DMS79 treated with DMSO at 0.1 percent for 48 hours (cell line): ENCODE results near the gene ARHGEF28.

ENCODE experiments used
- DNase-seq: peaks from one replicate; lab custom pipeline; 2025; lab: John Stamatoyannopoulos, UW

The ARHGEF28 gene

GRCh38 chr5:73857446-73857845, 231.4 kb downstream of the ARHGEF28 start:
- DNase-seq = no peak

- DNase-seq = no peak
Measured at GRCh38 chr5:73858054-73858453, 232.1 kb downstream of the ARHGEF28 start.

GRCh38 chr5:73858776-73859175, 232.8 kb downstream of the ARHGEF28 start:
- no peak for DNase-seq

- no peak for DNase-seq
Measured at GRCh38 chr5:73859696-73860095, 233.7 kb downstream of the ARHGEF28 start.

GRCh38 chr5:73861313-73861988, 235.5 kb downstream of the ARHGEF28 start:
- no peak for DNase-seq

GRCh38 chr5:73862796-73863195, 236.8 kb downstream of the ARHGEF28 start:
- DNase-seq = no peak

GRCh38 chr5:73863876-73864275, 237.9 kb downstream of the ARHGEF28 start:
- DNase-seq = no peak

- DNase-seq = no peak
Measured at GRCh38 chr5:73865315-73865714, 239.3 kb downstream of the ARHGEF28 start.

GRCh38 chr5:73867345-73868335, 241.6 kb downstream of the ARHGEF28 start:
- DNase-seq = no peak

GRCh38 chr5:73883646-73884045, 257.6 kb downstream of the ARHGEF28 start:
- no peak for DNase-seq

GRCh38 chr5:73887688-73888087, 261.7 kb downstream of the ARHGEF28 start:
- DNase-seq = no peak

GRCh38 chr5:73890569-73890968, 264.6 kb downstream of the ARHGEF28 start:
- no peak for DNase-seq

GRCh38 chr5:73892218-73892617, 266.2 kb downstream of the ARHGEF28 start:
- no peak for DNase-seq

GRCh38 chr5:73892806-73893205, 266.8 kb downstream of the ARHGEF28 start:
- DNase-seq = no peak

GRCh38 chr5:73893813-73894212, 267.8 kb downstream of the ARHGEF28 start:
- no peak for DNase-seq

GRCh38 chr5:73894860-73895259, 268.9 kb downstream of the ARHGEF28 start:
- DNase-seq = no peak

GRCh38 chr5:73895471-73895870, 269.5 kb downstream of the ARHGEF28 start:
- no peak for DNase-seq

GRCh38 chr5:73896097-73896496, 270.1 kb downstream of the ARHGEF28 start:
- no peak for DNase-seq

GRCh38 chr5:73896668-73897067, 270.7 kb downstream of the ARHGEF28 start:
- no peak for DNase-seq

GRCh38 chr5:73897893-73898292, 271.9 kb downstream of the ARHGEF28 start:
- DNase-seq = no peak

GRCh38 chr5:73899055-73899454, 273.1 kb downstream of the ARHGEF28 start:
- no peak for DNase-seq

GRCh38 chr5:73899916-73900315, 273.9 kb downstream of the ARHGEF28 start:
- no peak for DNase-seq

GRCh38 chr5:73900566-73900965, 274.6 kb downstream of the ARHGEF28 start:
- DNase-seq = no peak
